Fibroblast of lung (primary cell): ENCODE results near the gene ACE.

Experiments used
- EZH2 ChIP-seq: IDR thresholded peaks from 2 replicates; pipeline ENCODE4 v1.5.1; 2012; ENCODE audit warnings: low read length, control low read depth, mild to moderate bottlenecking; ENCODE audit errors: missing control alignments
- TF ChIP-seq, protein P1 (sequence below), 2 donors: IDR thresholded peaks in 1 of 2; conservative IDR thresholded peaks in 1 of 2; 1 replicate in 1 of 2; 2 replicates in 1 of 2; pipeline ENCODE4 v1.5.1; 2011 to 2012; ENCODE audit warnings: low read length in 2 of 2, control low read depth in 1 of 2, inconsistent platforms in 1 of 2, low read depth in 1 of 2, mild to moderate bottlenecking in 1 of 2

DNA sequence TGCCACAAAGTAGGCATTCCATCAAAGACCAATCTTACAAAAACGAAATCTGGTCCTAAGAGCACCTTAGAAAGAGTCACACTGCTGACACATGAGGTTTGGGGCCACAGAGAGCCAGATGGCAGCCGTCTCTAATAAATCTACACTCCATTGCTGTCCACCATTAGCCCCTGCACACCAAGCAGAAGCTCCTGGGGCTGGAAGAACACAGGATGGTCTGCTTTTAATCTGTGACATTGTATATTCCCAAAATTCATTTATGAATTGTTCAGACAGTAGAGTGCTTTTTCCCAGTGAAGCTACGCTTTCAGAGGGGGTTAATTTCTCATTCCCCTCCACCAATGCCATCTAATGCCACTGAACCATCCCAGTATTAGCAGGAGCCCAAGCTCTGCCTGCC, 32.4 kb upstream of the ACE start:
- TF ChIP-seq, protein P1, sequence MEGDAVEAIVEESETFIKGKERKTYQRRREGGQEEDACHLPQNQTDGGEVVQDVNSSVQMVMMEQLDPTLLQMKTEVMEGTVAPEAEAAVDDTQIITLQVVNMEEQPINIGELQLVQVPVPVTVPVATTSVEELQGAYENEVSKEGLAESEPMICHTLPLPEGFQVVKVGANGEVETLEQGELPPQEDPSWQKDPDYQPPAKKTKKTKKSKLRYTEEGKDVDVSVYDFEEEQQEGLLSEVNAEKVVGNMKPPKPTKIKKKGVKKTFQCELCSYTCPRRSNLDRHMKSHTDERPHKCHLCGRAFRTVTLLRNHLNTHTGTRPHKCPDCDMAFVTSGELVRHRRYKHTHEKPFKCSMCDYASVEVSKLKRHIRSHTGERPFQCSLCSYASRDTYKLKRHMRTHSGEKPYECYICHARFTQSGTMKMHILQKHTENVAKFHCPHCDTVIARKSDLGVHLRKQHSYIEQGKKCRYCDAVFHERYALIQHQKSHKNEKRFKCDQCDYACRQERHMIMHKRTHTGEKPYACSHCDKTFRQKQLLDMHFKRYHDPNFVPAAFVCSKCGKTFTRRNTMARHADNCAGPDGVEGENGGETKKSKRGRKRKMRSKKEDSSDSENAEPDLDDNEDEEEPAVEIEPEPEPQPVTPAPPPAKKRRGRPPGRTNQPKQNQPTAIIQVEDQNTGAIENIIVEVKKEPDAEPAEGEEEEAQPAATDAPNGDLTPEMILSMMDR (conservative IDR thresholded peaks at IDR 0.05 in 1 of 2, IDR thresholded peaks at IDR 0.05 in 1 of 2; ENCODE audit: low read depth in 1 of 2, low read length in 2 of 2) = no peak
- no peak for TF ChIP-seq EZH2
